WTC11 (cell line): ENCODE data around the gene DSE.

Experiments
- CREM ChIP-seq: sonication (generic); formaldehyde crosslinking; IDR thresholded peaks from 2 replicates; pipeline ENCODE4 v1.8.1; 2022; ENCODE audit warnings: mild to moderate bottlenecking, missing genetic modification reagents, moderate library complexity
- CTCF ChIP-seq: fragments of 200-600 bp; IDR thresholded peaks from 2 replicates; pipeline ENCODE4 v1.8.0; 2022; ENCODE audit warnings: antibody characterized with exemption
- FOXP4 ChIP-seq: sonication (generic); formaldehyde crosslinking; IDR thresholded peaks from 2 replicates; pipeline ENCODE4 v1.8.0; 2022; ENCODE audit warnings: mild to moderate bottlenecking, missing genetic modification reagents
- HMGXB4 ChIP-seq: sonication (generic); formaldehyde crosslinking; IDR thresholded peaks from 2 replicates; pipeline ENCODE4 v1.8.1; 2023; ENCODE audit warnings: mild to moderate bottlenecking, moderate library complexity, missing genetic modification reagents
- JUN ChIP-seq: sonication (generic); formaldehyde crosslinking; IDR thresholded peaks from 2 replicates; pipeline ENCODE4 v1.8.0; 2023; ENCODE audit warnings: mild to moderate bottlenecking, missing genetic modification reagents
- MAX ChIP-seq: sonication (generic); formaldehyde crosslinking; IDR thresholded peaks from 2 replicates; pipeline ENCODE4 v1.8.0; 2022; ENCODE audit warnings: mild to moderate bottlenecking, missing genetic modification reagents
- MXD4 ChIP-seq: fragments of 250-450 bp; sonication (Bioruptor Pico); IDR thresholded peaks from 2 replicates; pipeline ENCODE4 v1.8.0; 2021; ENCODE audit warnings: mild to moderate bottlenecking, moderate library complexity, borderline replicate concordance
- NR2C2 ChIP-seq: sonication (generic); formaldehyde crosslinking; IDR thresholded peaks from 2 replicates; pipeline ENCODE4 v1.8.0; 2022; ENCODE audit warnings: mild to moderate bottlenecking, missing genetic modification reagents
- RELA ChIP-seq: sonication (generic); formaldehyde crosslinking; IDR thresholded peaks from 2 replicates; pipeline ENCODE4 v1.8.1; 2022; ENCODE audit warnings: missing genetic modification reagents, mild to moderate bottlenecking, borderline replicate concordance
- SMAD4 ChIP-seq: sonication (generic); formaldehyde crosslinking; IDR thresholded peaks from 2 replicates; pipeline ENCODE4 v1.8.0; 2022; ENCODE audit warnings: mild to moderate bottlenecking, missing genetic modification reagents
- ZNF121 ChIP-seq: sonication (generic); formaldehyde crosslinking; IDR thresholded peaks from 2 replicates; pipeline ENCODE4 v1.8.0; 2023; ENCODE audit warnings: missing genetic modification reagents
- ZNF138 ChIP-seq: sonication (generic); formaldehyde crosslinking; conservative IDR thresholded peaks from 2 replicates; pipeline ENCODE4 v1.8.1; 2022; ENCODE audit warnings: mild to moderate bottlenecking, moderate library complexity, missing genetic modification reagents
- ZNF512 ChIP-seq: sonication (generic); formaldehyde crosslinking; IDR thresholded peaks from 2 replicates; pipeline ENCODE4 v1.8.1; 2022; ENCODE audit warnings: missing genetic modification reagents, borderline replicate concordance

- TF ChIP-seq CTCF (no peak), ZNF512 (CRISPR knock-in tag) (no peak), CREM (CRISPR knock-in tag) (no peak), FOXP4 (CRISPR knock-in tag) (no peak), MXD4 (no peak), SMAD4 (CRISPR knock-in tag) (no peak), NR2C2 (no peak), ZNF138 (CRISPR knock-in tag) (no peak), ZNF121 (no peak), RELA (no peak), HMGXB4 (CRISPR knock-in tag) (no peak), JUN (CRISPR knock-in tag) (no peak), MAX (CRISPR knock-in tag) (no peak)
Observed at GRCh38 chr6:116371918-116372209, 1.1 kb downstream of the DSE start.
